H1 (cell line): ENCODE results near the gene AZGP1. TPM values are rescaled to one million over a fixed set of nuclear protein-coding genes. Genes with fewer than 3 reads are reported as not detected.

Source experiments
- polyA plus RNA-seq, 7 experiments: library from polyadenylated mRNA; depleted of rRNA in 3 of 7; stranded (reverse) in 5 of 7; unstranded in 2 of 7; fragments of >200 nt in 5 of 7; fragments of 200-250 nt in 2 of 7; gene quantifications; 1 replicate in 5 of 7; 2 replicates in 1 of 7; 4 replicates in 1 of 7; pipeline versions ENCODE4 v1.2.1 to v1.2.3, GENCODE V29; 2011 to 2013; ENCODE audit warnings: missing spikeins in 2 of 7, mixed read lengths in 2 of 7
- total RNA-seq: library from RNA; stranded (reverse); fragmentation: NEBNext Ultra II Directional; extraction: Animal tissue kit (Norgen Biotek cat#: 25700); gene quantifications from 2 replicates; pipeline ENCODE4 v1.2.1, GENCODE V29; 2021
- TF ChIP-seq, protein P1 (sequence below): IDR thresholded peaks from 2 replicates; pipeline ENCODE4 v1.6.1; 2011; ENCODE audit warnings: low read length, improper control_type of control experiment

The AZGP1 gene
- total and polyA plus RNA-seq, 2 of the 8 experiments (the other 6 are each of a cell fraction or from before 2014, with no cell fraction given): 0.52 to 0.68 TPM

DNA sequence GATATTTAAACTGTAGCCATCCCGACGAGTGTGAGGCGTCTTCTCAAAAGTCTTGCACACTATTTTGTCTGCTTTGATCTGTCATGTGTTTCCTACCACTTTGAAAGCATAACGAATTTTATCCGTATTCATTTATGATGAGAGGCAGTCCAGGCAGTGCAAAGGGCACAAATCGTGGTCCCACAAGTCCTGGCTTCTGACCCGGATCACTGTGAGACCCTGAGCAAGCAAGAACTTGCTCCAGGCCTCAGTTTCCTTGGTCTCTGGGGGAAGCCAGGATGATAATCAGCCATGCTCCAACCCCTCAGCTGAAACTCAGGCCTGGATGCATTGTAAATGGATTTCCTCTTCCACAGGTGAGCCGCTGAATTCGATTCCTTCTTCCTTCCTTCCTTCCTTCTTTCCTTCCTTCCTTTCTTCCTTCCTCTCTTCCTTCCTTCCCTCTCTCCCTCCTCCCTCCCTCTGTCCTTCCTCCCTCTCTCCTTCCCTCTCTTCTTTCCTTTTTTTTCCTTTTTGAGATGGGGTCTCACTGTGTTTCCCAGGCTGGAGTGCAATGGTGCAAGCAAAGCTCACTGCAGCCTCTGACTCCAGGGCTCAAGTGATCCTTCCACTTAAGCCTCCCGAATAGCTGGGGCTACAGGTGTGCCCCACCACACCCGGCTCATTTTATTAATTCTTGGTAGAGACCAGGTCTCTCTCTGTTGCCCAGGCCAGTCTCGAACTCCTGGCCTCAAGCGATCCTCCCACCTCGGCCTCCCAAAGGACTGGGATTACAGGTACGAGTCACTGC is 21.1 kb upstream of the AZGP1 start (continued):
- TF ChIP-seq, protein P1, sequence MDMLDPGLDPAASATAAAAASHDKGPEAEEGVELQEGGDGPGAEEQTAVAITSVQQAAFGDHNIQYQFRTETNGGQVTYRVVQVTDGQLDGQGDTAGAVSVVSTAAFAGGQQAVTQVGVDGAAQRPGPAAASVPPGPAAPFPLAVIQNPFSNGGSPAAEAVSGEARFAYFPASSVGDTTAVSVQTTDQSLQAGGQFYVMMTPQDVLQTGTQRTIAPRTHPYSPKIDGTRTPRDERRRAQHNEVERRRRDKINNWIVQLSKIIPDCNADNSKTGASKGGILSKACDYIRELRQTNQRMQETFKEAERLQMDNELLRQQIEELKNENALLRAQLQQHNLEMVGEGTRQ: no peak
